Fibroblast of mammary gland (primary cell): ENCODE measurements around the gene HCN3.

Source experiments
- DNase-seq: peaks from one replicate; pipeline ENCODE4 v3.0.0-alpha.2; 2010; ENCODE audit warnings: low read depth
- H3K4me3 ChIP-seq: 2 replicates; pipeline ENCODE4 v1.5.1; 2011; ENCODE audit warnings: low read depth, mild to moderate bottlenecking, low read length, moderate library complexity; ENCODE audit not compliant: control insufficient read depth
- CTCF ChIP-seq: conservative IDR thresholded peaks from 2 replicates; pipeline ENCODE4 v1.5.1; 2011; ENCODE audit warnings: low read depth, low read length, inconsistent platforms; ENCODE audit not compliant: control insufficient read depth, insufficient read depth

HCN3 gene

GRCh38 chr1:155322953-155323728 lies 45.9 kb downstream of the HCN3 start:
- TF ChIP-seq CTCF, result peak; percentile 58
- DNase-seq, result peak; percentile 97
- peak overlapping the region; percentile 86 for H3K4me3 ChIP-seq

- TF ChIP-seq CTCF, result no peak
- peak overlapping the region; percentile 86 for H3K4me3 ChIP-seq
Observed at GRCh38 chr1:155323729-155324036, 46.4 kb downstream of the HCN3 start.

GRCh38 chr1:155324037-155324716 lies 46.9 kb downstream of the HCN3 start:
- peak; percentile 94 for DNase-seq
- TF ChIP-seq CTCF, result no peak
- peak overlapping the region; percentile 86 for H3K4me3 ChIP-seq

More at GRCh38 chr1:155323729-155324036, 46.4 kb downstream of the HCN3 start:
- DNase-seq, result peak; percentile 91

GRCh38 chr1:155324717-155325602 lies 47.7 kb downstream of the HCN3 start:
- H3K4me3 ChIP-seq, result peak overlapping the region; percentile 86
- TF ChIP-seq CTCF, result peak; percentile 46
- DNase-seq, result peak; percentile 45

- DNase-seq, result no peak
- H3K4me3 ChIP-seq, result peak overlapping the region; percentile 86
- no peak for TF ChIP-seq CTCF
Observed at GRCh38 chr1:155325603-155325893, 48.3 kb downstream of the HCN3 start.

GRCh38 chr1:155326020-155326526 lies 48.8 kb downstream of the HCN3 start:
- TF ChIP-seq CTCF, result no peak
- no peak overlapping the region for H3K4me3 ChIP-seq
- DNase-seq, result no peak
